HFF-Myc (cell line): ENCODE measurements around the gene ATP5PO.

ENCODE experiments used
- DNase-seq: peaks from one replicate; pipeline ENCODE4 v3.0.0-alpha.2; 2011; ENCODE audit warnings: low read depth; ENCODE audit errors: extremely low read depth
- H3K4me3 ChIP-seq: replicated peaks from 2 replicates; pipeline ENCODE4 v1.5.1; 2011; ENCODE audit warnings: low read depth, mild to moderate bottlenecking, control low read depth, low read length
- TF ChIP-seq, protein P1 (sequence below): IDR thresholded peaks from 2 replicates; pipeline ENCODE4 v1.5.1; 2012; ENCODE audit warnings: mild to moderate bottlenecking, low read depth, low read length, control low read depth; ENCODE audit errors: missing control alignments

Gene ATP5PO

DNA sequence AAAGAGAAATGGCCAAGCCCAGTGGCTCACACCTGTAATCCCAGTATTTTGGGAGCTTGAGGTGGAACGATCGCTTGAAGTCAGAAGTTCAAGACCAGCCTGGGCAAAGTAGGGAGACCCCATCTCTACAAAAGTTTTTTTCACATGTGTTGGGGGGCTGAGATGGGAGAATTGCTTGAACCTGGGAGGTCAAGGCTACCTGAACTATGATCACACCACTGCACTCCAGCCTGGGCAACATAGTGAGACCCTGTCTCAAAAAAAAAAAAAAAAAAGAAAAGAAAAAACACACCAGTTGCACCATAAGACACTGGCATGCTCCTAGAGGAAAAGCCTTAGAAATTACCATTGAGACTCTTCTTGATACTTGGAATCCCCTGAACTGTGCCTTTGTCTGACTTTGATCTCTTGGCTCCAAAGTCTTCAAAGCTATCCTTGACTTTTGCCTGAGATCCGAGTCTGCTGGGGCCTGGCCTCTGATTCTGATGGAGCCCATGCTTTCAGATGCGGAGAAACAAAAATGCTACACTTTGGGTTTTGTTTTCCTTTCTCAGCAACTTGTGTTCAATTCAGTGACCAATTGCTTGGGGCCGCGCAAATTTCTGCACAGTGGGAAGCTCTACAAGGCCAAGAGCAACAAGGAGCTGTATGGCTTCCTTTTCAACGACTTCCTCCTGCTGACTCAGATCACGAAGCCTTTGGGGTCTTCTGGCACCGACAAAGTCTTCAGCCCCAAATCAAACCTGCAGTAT is 33.7 kb downstream of the ATP5PO start:
- no peak overlapping the region for H3K4me3 ChIP-seq
- TF ChIP-seq, protein P1, sequence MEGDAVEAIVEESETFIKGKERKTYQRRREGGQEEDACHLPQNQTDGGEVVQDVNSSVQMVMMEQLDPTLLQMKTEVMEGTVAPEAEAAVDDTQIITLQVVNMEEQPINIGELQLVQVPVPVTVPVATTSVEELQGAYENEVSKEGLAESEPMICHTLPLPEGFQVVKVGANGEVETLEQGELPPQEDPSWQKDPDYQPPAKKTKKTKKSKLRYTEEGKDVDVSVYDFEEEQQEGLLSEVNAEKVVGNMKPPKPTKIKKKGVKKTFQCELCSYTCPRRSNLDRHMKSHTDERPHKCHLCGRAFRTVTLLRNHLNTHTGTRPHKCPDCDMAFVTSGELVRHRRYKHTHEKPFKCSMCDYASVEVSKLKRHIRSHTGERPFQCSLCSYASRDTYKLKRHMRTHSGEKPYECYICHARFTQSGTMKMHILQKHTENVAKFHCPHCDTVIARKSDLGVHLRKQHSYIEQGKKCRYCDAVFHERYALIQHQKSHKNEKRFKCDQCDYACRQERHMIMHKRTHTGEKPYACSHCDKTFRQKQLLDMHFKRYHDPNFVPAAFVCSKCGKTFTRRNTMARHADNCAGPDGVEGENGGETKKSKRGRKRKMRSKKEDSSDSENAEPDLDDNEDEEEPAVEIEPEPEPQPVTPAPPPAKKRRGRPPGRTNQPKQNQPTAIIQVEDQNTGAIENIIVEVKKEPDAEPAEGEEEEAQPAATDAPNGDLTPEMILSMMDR, result no peak
- DNase-seq, result no peak

DNA sequence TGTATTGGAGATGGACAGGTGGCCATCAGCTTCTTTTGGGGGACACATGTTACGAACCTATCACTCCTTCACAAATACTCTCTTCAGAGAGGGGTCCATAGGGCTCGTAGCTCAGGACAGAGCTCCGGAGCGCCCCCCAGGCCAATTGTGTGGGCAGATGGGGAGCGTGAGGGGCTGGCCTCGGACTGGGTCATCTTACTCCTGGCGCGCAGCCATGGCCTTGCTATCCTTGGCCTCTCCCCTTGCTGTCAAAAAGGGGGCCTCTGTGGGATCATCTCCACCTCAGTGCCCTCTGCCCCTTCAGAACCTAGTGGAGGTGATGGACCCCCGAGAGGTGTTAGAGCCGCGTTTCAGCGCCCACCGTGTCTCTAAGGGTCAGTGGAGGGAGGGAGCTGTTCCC is 35.0 kb downstream of the ATP5PO start:
- TF ChIP-seq, protein P1, result no peak
- H3K4me3 ChIP-seq, result no peak overlapping the region
- DNase-seq, result no peak

DNA sequence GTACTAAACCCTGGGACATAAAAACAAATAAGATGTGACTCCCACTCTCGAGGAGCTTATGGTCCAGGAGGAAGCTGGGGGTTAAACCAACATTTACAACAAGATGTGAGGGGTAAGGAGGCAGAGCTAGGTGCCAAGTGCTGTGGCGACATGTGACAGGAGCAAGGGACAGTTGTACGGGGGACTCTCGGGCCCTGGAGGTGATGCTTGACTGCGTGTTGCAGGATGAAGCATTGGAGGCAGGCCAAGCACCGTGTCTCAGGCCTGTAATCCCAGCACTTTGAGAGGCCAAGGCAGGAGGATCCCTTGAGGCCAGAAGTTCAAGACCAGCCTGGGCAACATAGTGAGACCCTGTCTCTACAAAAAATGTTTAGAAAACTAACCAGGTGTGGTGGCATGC is 36.8 kb downstream of the ATP5PO start:
- no peak overlapping the region for H3K4me3 ChIP-seq
- TF ChIP-seq, protein P1, result no peak
- no peak for DNase-seq

DNA sequence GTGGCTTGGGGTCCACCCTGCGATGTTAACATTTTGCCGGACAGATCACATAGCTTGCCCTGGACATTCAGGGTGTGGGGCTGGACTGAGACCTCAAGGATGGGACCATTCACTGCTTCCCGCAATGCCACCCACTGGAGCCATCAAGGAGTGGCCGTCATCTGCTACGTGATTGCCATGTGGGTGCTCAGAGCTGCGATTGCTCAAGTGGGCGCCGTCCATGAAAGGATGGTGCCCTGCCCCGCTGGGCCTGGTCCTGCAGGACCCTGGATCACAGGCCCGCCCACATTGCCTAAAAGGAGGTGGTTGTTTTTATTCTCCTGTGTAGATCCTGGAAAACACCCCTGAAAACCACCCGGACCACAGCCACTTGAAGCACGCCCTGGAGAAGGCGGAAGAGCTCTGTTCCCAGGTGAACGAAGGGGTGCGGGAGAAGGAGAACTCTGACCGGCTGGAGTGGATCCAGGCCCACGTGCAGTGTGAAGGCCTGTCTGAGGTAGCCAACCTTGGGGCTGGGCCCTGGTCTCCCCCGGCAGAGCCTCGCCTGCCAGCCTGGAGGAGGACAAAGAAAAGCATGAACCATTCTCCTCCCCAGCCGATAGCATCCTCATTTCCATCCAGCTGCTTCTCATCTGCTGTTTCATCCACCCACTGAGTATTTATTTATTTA is 40.4 kb downstream of the ATP5PO start:
- DNase-seq, result no peak
- H3K4me3 ChIP-seq, result no peak overlapping the region
- TF ChIP-seq, protein P1, result no peak

DNA sequence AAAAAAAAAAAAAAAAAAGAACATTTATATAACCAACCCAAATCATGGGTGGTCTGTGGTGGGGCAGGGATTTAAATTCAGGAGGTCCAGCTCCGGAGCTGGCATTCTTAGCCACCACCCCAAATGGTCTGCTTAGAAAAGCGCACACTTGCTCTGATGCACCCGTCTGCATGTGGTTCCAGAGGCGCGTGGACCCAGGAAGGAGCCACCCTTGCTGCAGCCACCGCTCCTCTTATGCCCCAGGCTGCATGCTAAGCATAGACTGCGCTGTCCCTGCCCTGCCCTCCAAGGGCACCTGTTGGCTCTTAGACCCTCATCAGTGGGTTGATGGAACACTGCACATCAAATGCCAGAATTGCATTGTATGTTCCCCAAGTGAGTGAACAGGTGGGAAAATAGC is 41.4 kb downstream of the ATP5PO start:
- H3K4me3 ChIP-seq, result no peak overlapping the region
- no peak for DNase-seq
- TF ChIP-seq, protein P1, result no peak

DNA sequence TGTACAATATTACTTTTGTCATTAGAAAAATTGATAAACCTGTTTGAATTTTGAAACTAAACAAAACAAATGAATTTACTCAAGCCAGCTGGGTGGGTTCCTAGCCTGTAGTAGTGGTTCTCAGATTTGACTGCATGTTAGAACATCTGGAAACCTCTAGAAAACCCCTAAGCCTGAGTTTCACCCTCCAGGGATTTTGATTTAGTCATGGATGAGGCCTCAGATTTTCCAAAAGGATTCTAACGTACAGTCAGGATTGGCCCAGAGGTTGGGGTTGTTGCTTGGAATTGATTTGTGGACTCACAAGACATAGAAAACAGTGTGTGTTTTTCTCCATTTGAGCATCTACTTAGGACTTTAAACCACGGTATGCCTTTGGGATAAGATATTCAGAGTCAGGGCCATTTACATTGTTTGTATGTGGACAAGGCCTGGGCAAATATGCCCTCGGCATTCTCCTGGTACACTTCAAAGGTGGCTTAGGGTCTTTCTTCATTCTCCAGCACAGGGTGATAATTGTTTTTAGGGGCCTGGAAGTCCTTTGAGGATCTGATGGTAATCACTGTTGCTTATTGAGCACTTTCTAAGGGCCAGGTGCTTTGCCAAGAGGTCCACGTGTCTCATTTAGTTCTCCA is 42.6 kb downstream of the ATP5PO start:
- H3K4me3 ChIP-seq, result no peak overlapping the region
- no peak for DNase-seq
- TF ChIP-seq, protein P1, result no peak
